H7 (cell line): Measurements from ENCODE around the gene KLB. TPM values are rescaled to one million over a fixed set of nuclear protein-coding genes. Genes with fewer than 3 reads are reported as not detected.
"Not testable (repeated sequence)": the region's sequence is repeated elsewhere in the genome, so short reads cannot be mapped to it uniquely, and the experiment has no call there.

Experiments used
- DNase-seq: peaks from one replicate; pipeline ENCODE4 v3.0.0; 2012
- H3K27me3 ChIP-seq: 2 replicates; pipeline ENCODE4 v1.6.0; 2011; ENCODE audit warnings: mild to moderate bottlenecking, low read length; ENCODE audit not compliant: control insufficient read depth, insufficient read depth
- H3K36me3 ChIP-seq: replicated peaks from 2 replicates; pipeline ENCODE4 v1.5.1; 2011; ENCODE audit warnings: low read length; ENCODE audit not compliant: control insufficient read depth, insufficient read depth
- H3K4me3 ChIP-seq: 2 replicates; pipeline ENCODE4 v1.5.1; 2011; ENCODE audit warnings: low read depth, mild to moderate bottlenecking, control low read depth, low read length, moderate library complexity; ENCODE audit not compliant: insufficient read depth
- total RNA-seq: library from RNA; depleted of rRNA; stranded (reverse); fragments of >200 nt; shearing (Covaris generic); gene quantifications from 2 replicates; pipeline ENCODE4 v1.2.3, GENCODE V29; 2014; rRNA removed

The KLB gene
- 0.04 TPM in 1 of 2 replicates, not detected in the other for total RNA-seq

GRCh38 chr4:39406763-39407583 is at the start of gene KLB:
Gene KLB (plus strand): TSS chr4:39406930. CDS start chr4:39406950, 20 bp downstream.
- H3K27me3 ChIP-seq = no peaks in the 10 kb centered on the region
- no peak for DNase-seq
- H3K36me3 ChIP-seq = no peaks in the 10 kb centered on the region
- H3K4me3 ChIP-seq = no peak within 1 kb of the TSS

GRCh38 chr4:39357002-39357401 is 49.7 kb upstream of the KLB start:
- DNase-seq = no peak
- no peaks in the 10 kb centered on the region for H3K27me3 ChIP-seq
- no peaks in the 10 kb centered on the region for H3K36me3 ChIP-seq
- no peak overlapping the region for H3K4me3 ChIP-seq

GRCh38 chr4:39360611-39361010 is 46.1 kb upstream of the KLB start:
- H3K36me3 ChIP-seq, H3K4me3 ChIP-seq, H3K27me3 ChIP-seq, DNase-seq: not testable (repeated sequence)

GRCh38 chr4:39362827-39363226 is 43.9 kb upstream of the KLB start:
- H3K4me3 ChIP-seq = no peak overlapping the region
- no peak for DNase-seq
- no peaks in the 10 kb centered on the region for H3K36me3 ChIP-seq
- peaks cover 3% of the 10 kb centered on the region for H3K27me3 ChIP-seq

- Histone ChIP-seq H3K4me3 (no peak overlapping the region), H3K36me3 (no peaks in the 10 kb centered on the region), H3K27me3 (peaks cover 3% of the 10 kb centered on the region)
- no peak for DNase-seq
These were observed 42.8 kb upstream of the KLB start for GRCh38 chr4:39363773-39364393.

GRCh38 chr4:39365360-39365759 is 41.4 kb upstream of the KLB start:
- no peak for DNase-seq
- no peaks in the 10 kb centered on the region for H3K36me3 ChIP-seq
- H3K27me3 ChIP-seq = peaks cover 3% of the 10 kb centered on the region
- H3K4me3 ChIP-seq = peak overlapping the region; percentile 70

GRCh38 chr4:39365830-39366771 is 40.6 kb upstream of the KLB start, which contains the start of gene RFC1:
Gene RFC1 (minus strand): TSS chr4:39366362. CDS start chr4:39366241, 121 bp downstream.
- H3K4me3 ChIP-seq = peak within 1 kb of the TSS; percentile 70
- DNase-seq = peak; percentile 91
- H3K36me3 ChIP-seq = no peaks in the 10 kb centered on the region
- peaks cover 3% of the 10 kb centered on the region for H3K27me3 ChIP-seq

- no peak overlapping the region for H3K4me3 ChIP-seq
These were observed 39.6 kb upstream of the KLB start for GRCh38 chr4:39367166-39367565.

GRCh38 chr4:39369301-39369700 is 37.4 kb upstream of the KLB start:
- DNase-seq = no peak
- Histone ChIP-seq H3K27me3 (peaks cover 3% of the 10 kb centered on the region), H3K36me3 (no peaks in the 10 kb centered on the region), H3K4me3 (no peak overlapping the region)

More at GRCh38 chr4:39367166-39367565, 39.6 kb upstream of the KLB start:
- no peaks in the 10 kb centered on the region for H3K36me3 ChIP-seq
- no peak for DNase-seq
- peaks cover 3% of the 10 kb centered on the region for H3K27me3 ChIP-seq

- not testable (repeated sequence) for H3K36me3 ChIP-seq, H3K4me3 ChIP-seq, H3K27me3 ChIP-seq, DNase-seq
These were observed 35.5 kb upstream of the KLB start for GRCh38 chr4:39371209-39371608.

GRCh38 chr4:39375478-39375877 is 31.3 kb upstream of the KLB start:
- no peaks in the 10 kb centered on the region for H3K36me3 ChIP-seq
- DNase-seq = no peak
- no peak overlapping the region for H3K4me3 ChIP-seq
- H3K27me3 ChIP-seq = no peaks in the 10 kb centered on the region

- Histone ChIP-seq H3K27me3 (no peaks in the 10 kb centered on the region), H3K4me3 (no peak overlapping the region), H3K36me3 (no peaks in the 10 kb centered on the region)
- no peak for DNase-seq
These were observed 23.0 kb upstream of the KLB start for GRCh38 chr4:39383690-39384089.

GRCh38 chr4:39384563-39384962 is 22.2 kb upstream of the KLB start:
- H3K36me3 ChIP-seq = no peaks in the 10 kb centered on the region
- no peaks in the 10 kb centered on the region for H3K27me3 ChIP-seq
- no peak for DNase-seq
- no peak overlapping the region for H3K4me3 ChIP-seq

GRCh38 chr4:39390603-39391002 is 16.1 kb upstream of the KLB start:
- Histone ChIP-seq H3K4me3 (no peak overlapping the region), H3K36me3 (no peaks in the 10 kb centered on the region), H3K27me3 (no peaks in the 10 kb centered on the region)
- no peak for DNase-seq
